K562 (cell line): ENCODE measurements around the gene CBLIF. TPM values are rescaled to one million over a fixed set of nuclear protein-coding genes. Genes with fewer than 3 reads are reported as not detected.

Experiments used
- ATAC-seq: fragments of 200-7000 bp; cut with Tn5 transposase; 3 replicates; pipeline ENCODE4 v1.9.1; 2020; ENCODE audit warnings: moderate library complexity
- BruUV-seq: library from RNA; stranded (reverse); fragments of 400-500 nt; replicated peaks from 2 replicates; lab custom pipeline; 2021; lab: Mats Ljungman, UMichigan
- CTCF ChIA-PET: fragments of 300-600 bp; formaldehyde crosslinking; extraction: SDS; loops from one replicate; lab custom pipeline; 2021; ENCODE audit warnings: low intra/inter-chr PET ratio; lab: Yijun Ruan, JAX
- POLR2A ChIA-PET: fragments of 300-600, 350-650 bp; sonication (Branson Sonifier 250); formaldehyde crosslinking; extraction: SDS; loops from one replicate; lab custom pipeline; 2021; ENCODE audit warnings: antibody characterized with exemption, inconsistent platforms; lab: Yijun Ruan, JAX
- DNase-seq, 4 experiments: peaks; one replicate each; pipeline versions ENCODE4 v3.0.0 to v3.0.0-alpha.2; 2011 to 2018; ENCODE audit warnings: low spot score in 3 of 4, mixed read lengths in 3 of 4; ENCODE audit errors: extremely low read depth in 1 of 4
- FAIRE-seq: peaks from 2 replicates; lab custom pipeline; 2011; peaks lifted over from hg19 to GRCh38; lab: Jason Lieb, UNC
- H2AFZ ChIP-seq: 2 replicates; pipeline ENCODE4 v1.6.0; 2011; ENCODE audit warnings: low read depth, low read length, control low read depth, inconsistent platforms
- H3K27ac ChIP-seq: fragments of 200-600 bp; 3 replicates; pipeline ENCODE4 v1.8.0; 2011; ENCODE audit warnings: low read depth, mild to moderate bottlenecking, control low read depth, inconsistent platforms, low read length, moderate library complexity, mixed read lengths; ENCODE audit errors: extremely low read depth
- H3K27me3 ChIP-seq, 2 experiments: fragments of 300-600 bp in 1 of 2; 2 replicates in 1 of 2; 3 replicates in 1 of 2; pipeline versions ENCODE4 v1.6.0 to v1.8.0; 2011; ENCODE audit warnings: inconsistent platforms in 2 of 2, low read length in 2 of 2, mild to moderate bottlenecking in 1 of 2, mixed read lengths in 1 of 2, moderate library complexity in 1 of 2; ENCODE audit not compliant: control insufficient read depth in 2 of 2, insufficient read depth in 2 of 2
- H3K36me3 ChIP-seq: fragments of 300-600 bp; 3 replicates; pipeline ENCODE4 v1.8.0; 2011; ENCODE audit warnings: mild to moderate bottlenecking, low read length, inconsistent platforms; ENCODE audit not compliant: control insufficient read depth, insufficient read depth
- H3K4me1 ChIP-seq, 2 experiments: fragments of 200-600 bp in 1 of 2; replicated peaks in 1 of 2; 2 replicates in 1 of 2; 3 replicates in 1 of 2; pipeline versions ENCODE4 v1.5.1 to v1.8.0; 2011; ENCODE audit warnings: inconsistent platforms in 2 of 2, low read length in 2 of 2, mild to moderate bottlenecking in 1 of 2, mixed read lengths in 1 of 2, moderate library complexity in 1 of 2; ENCODE audit not compliant: control insufficient read depth in 2 of 2, insufficient read depth in 2 of 2
- H3K4me2 ChIP-seq: 2 replicates; pipeline ENCODE4 v1.6.1; 2011; ENCODE audit warnings: low read length, control low read depth, inconsistent platforms, mixed read lengths; ENCODE audit not compliant: insufficient read depth
- H3K4me3 ChIP-seq: fragments of 200-600 bp; sonication (generic), shearing (Covaris generic); 2 replicates; pipeline ENCODE4 v1.5.1; 2016; ENCODE audit warnings: control low read depth, inconsistent platforms
- H3K79me2 ChIP-seq: fragments of 200-600 bp; 3 replicates; pipeline ENCODE4 v1.8.0; 2011; ENCODE audit warnings: low read length, inconsistent platforms; ENCODE audit not compliant: control insufficient read depth, insufficient read depth
- H3K9ac ChIP-seq, 2 experiments: 2 replicates each; pipeline versions ENCODE4 v1.6.0 to v1.6.1; 2011; ENCODE audit warnings: low read depth in 2 of 2, low read length in 2 of 2, control low read depth in 1 of 2, inconsistent platforms in 1 of 2, mild to moderate bottlenecking in 1 of 2, mixed read lengths in 1 of 2; ENCODE audit not compliant: insufficient read depth in 1 of 2
- H3K9me1 ChIP-seq: one replicate; pipeline ENCODE4 v1.6.0; 2011; ENCODE audit warnings: inconsistent platforms, mild to moderate bottlenecking, low read length, moderate library complexity; ENCODE audit not compliant: control insufficient read depth, insufficient read depth
- H3K9me3 ChIP-seq: replicated peaks from 2 replicates; pipeline ENCODE4 v1.5.1; 2011; ENCODE audit warnings: low read depth, low read length, inconsistent platforms; ENCODE audit not compliant: control insufficient read depth, insufficient read depth
- H4K20me1 ChIP-seq: replicated peaks from 2 replicates; pipeline ENCODE4 v1.6.1; 2011; ENCODE audit warnings: low read length, inconsistent platforms, mixed read lengths; ENCODE audit not compliant: control insufficient read depth, insufficient read depth
- BCLAF1 ChIP-seq, 2 experiments: fragments of 450-650 bp in 1 of 2; IDR thresholded peaks; 2 replicates each; pipeline ENCODE4 v1.6.1; 2011 to 2017; ENCODE audit warnings: low read depth in 2 of 2, antibody characterized with exemption in 1 of 2, borderline replicate concordance in 1 of 2, low read length in 1 of 2, mild to moderate bottlenecking in 1 of 2, mixed read lengths in 1 of 2; ENCODE audit not compliant: control insufficient read depth in 1 of 2
- CBFA2T3 ChIP-seq: fragments of 450-650 bp; IDR thresholded peaks from 2 replicates; pipeline ENCODE4 v1.6.1; 2017
- IRF2 ChIP-seq: sonication (generic); formaldehyde crosslinking; IDR thresholded peaks from 2 replicates; pipeline ENCODE4 v1.8.1; 2022; ENCODE audit warnings: mild to moderate bottlenecking, missing genetic modification reagents
- RBM15 ChIP-seq: fragments of 200-400 bp; formaldehyde crosslinking; IDR thresholded peaks from 2 replicates; pipeline ENCODE4 v1.6.1; 2018; ENCODE audit warnings: mild to moderate bottlenecking, low read length, moderate library complexity; ENCODE audit not compliant: insufficient read depth
- SOX6 ChIP-seq: fragments of 450-650 bp; IDR thresholded peaks from 2 replicates; pipeline ENCODE4 v1.6.1; 2014; ENCODE audit warnings: mild to moderate bottlenecking
- ZNF282 ChIP-seq: sonication (generic); formaldehyde crosslinking; IDR thresholded peaks from 2 replicates; pipeline ENCODE4 v1.8.1; 2023; ENCODE audit warnings: missing genetic modification reagents
- WGBS: fragments of 100-300 bp; shearing (Covaris generic); methylation state at CpG from one replicate; pipeline ENCODE4 v1.1.6; 2016; ENCODE audit warnings: low coverage, mixed read lengths; ENCODE audit not compliant: insufficient coverage; ENCODE audit errors: missing lambda C conversion rate; 5-methylcytosine and 5-hydroxymethylcytosine counted together
- in situ Hi-C: fragments of 300-500 bp; cut with MboI; formaldehyde crosslinking; loops from 4 replicates; pipeline ENCODE4 v1.15.0; 2018; ENCODE audit warnings: inconsistent platforms, mixed read lengths
- intact Hi-C: fragments of 100-400 bp; cut with micrococcal nuclease; formaldehyde crosslinking; loops from 2 replicates; pipeline ENCODE4 v1.14.2; 2022
- polyA plus RNA-seq, 8 experiments: library from polyadenylated mRNA; depleted of rRNA in 4 of 8; stranded (reverse) in 5 of 8; unstranded in 3 of 8; fragments of >200 nt; fragmentation: Nextera tagmentation in 2 of 8; fragmentation: Illumina TruSeq in 1 of 8; extraction: Ambion mirVana in 2 of 8; extraction: Trizol in 1 of 8; gene quantifications; 2 replicates each; pipeline versions ENCODE4 v1.2.1 to v1.2.3, GENCODE V29; 2011 to 2014; ENCODE audit warnings: inconsistent platforms in 1 of 8, missing spikeins in 1 of 8
- total RNA-seq, 7 experiments: library from RNA; depleted of rRNA in 6 of 7; stranded (reverse); fragments of >200 nt in 6 of 7; fragmentation: Illumina TruSeq in 2 of 7; extraction: Trizol in 2 of 7; gene quantifications; 2 replicates each; pipeline versions ENCODE4 v1.2.1 to v1.2.3, GENCODE V29; 2011 to 2021; ENCODE audit warnings: low replicate concordance in 1 of 7

The CBLIF gene
- total and polyA plus RNA-seq, 9 of the 15 experiments (the other 6 are each of a cell fraction or from before 2014, with no cell fraction given) = 0.07 to 0.83 (median 0.54) TPM

- 91% methylated on average over 4 of the region's 4 CpGs for WGBS
- H3K4me1 ChIP-seq = peaks cover 13 to 17% of the 10 kb centered on the region in 2 experiments
- H3K79me2 ChIP-seq = no peaks in the 10 kb centered on the region
- TF ChIP-seq CBFA2T3 = no peak
- no peak for TF ChIP-seq SOX6
- TF ChIP-seq IRF2 (CRISPR knock-in tag) = no peak
- TF ChIP-seq BCLAF1 (IDR thresholded peaks at IDR 0.05; ENCODE audit: borderline replicate concordance in 1 of 2, control insufficient read depth in 1 of 2, low read depth in 2 of 2, low read length in 1 of 2) = no peak
- TF ChIP-seq RBM15 = no peak
- no peak for TF ChIP-seq ZNF282 (CRISPR knock-in tag)
- no peaks in the 10 kb centered on the region for H3K27me3 ChIP-seq
- FAIRE-seq (no peak), ATAC-seq (no peak), DNase-seq (no peak)
- no peak overlapping the region for H3K27ac ChIP-seq
- POLR2A ChIA-PET = interaction anchor here (1.3 kb wide), 1 partner anchor 30 kb away, joined by 6 read pairs; no protein-coding TSS in a partner anchor
- no peak overlapping the region for H3K4me3 ChIP-seq
- no peak overlapping the region for H3K4me2 ChIP-seq
- H3K9me1 ChIP-seq = peaks cover 4% of the 10 kb centered on the region
- intact Hi-C loops (no loop called here), in situ Hi-C loops (no loop called here)
- BruUV-seq = no TSS peak
- H3K36me3 ChIP-seq = peaks cover 59% of the 10 kb centered on the region; the same call in 2 of the 3 replicates
- peaks cover 7% of the 10 kb centered on the region; the same call in 1 of the 2 replicates for H4K20me1 ChIP-seq
- no peak overlapping the region for H2AFZ ChIP-seq
- H3K9me3 ChIP-seq = no peaks in the 10 kb centered on the region
- peak overlapping the region in 1 of 2 experiments; percentile 46; a peak in 1 of 4 replicates for H3K9ac ChIP-seq
- CTCF ChIA-PET = no interaction called here
These were observed 59.5 kb downstream of the CBLIF start for GRCh38 chr11:59785818-59786217.
